Tibial nerve (tissue), 4 donors: ENCODE data around the gene HIPK2. TPM values are rescaled to one million over a fixed set of nuclear protein-coding genes. Genes with fewer than 3 reads are reported as not detected.
A peak's percentile ranks its signal among the peaks of the same experiment; 100 is the strongest.

Source experiments
- DNase-seq, 2 donors: peaks; one replicate each; pipeline ENCODE4 v3.0.0-alpha.2; 2019; ENCODE audit warnings: low spot score in 2 of 2
- H3K27ac ChIP-seq, 4 donors: fragments of 200-600 bp; sonication (generic) in 3 of 4; one replicate each; pipeline ENCODE4 v1.5.1; 2017 to 2019; ENCODE audit warnings: mild to moderate bottlenecking in 1 of 4
- H3K27me3 ChIP-seq, 2 donors: fragments of 200-600 bp; sonication (generic) in 1 of 2; one replicate each; pipeline versions ENCODE4 v1.5.1 to v1.6.0; 2017 to 2019
- H3K36me3 ChIP-seq, 3 donors: fragments of 200-600 bp; sonication (generic); one replicate each; pipeline ENCODE4 v1.5.1; 2018 to 2019
- H3K4me1 ChIP-seq, 4 donors: fragments of 200-600 bp; sonication (generic) in 3 of 4; one replicate each; pipeline ENCODE4 v1.5.1; 2017 to 2019
- H3K4me3 ChIP-seq, 4 donors: fragments of 200-600 bp; sonication (generic) in 3 of 4; one replicate each; pipeline ENCODE4 v1.5.1; 2017 to 2019; ENCODE audit warnings: mild to moderate bottlenecking in 1 of 4, moderate library complexity in 1 of 4
- H3K9me3 ChIP-seq, 4 donors: fragments of 200-600 bp; sonication (generic) in 3 of 4; one replicate each; pipeline ENCODE4 v1.5.1; 2017 to 2019
- EP300 ChIP-seq, 2 donors: sonication (generic); formaldehyde crosslinking; IDR thresholded peaks; one replicate each; pipeline ENCODE4 v1.6.1; 2017; ENCODE audit warnings: antibody characterized with exemption in 2 of 2, mild to moderate bottlenecking in 1 of 2
- POLR2A ChIP-seq, 2 donors: fragments of 450-650 bp; IDR thresholded peaks; one replicate each; pipeline ENCODE4 v1.6.1; 2017; ENCODE audit warnings: antibody characterized with exemption in 2 of 2, mild to moderate bottlenecking in 2 of 2, moderate library complexity in 2 of 2
- WGBS, 2 donors: methylation state at CpG; one replicate each; pipeline ENCODE4 v1.1.5; 2018; 5-methylcytosine and 5-hydroxymethylcytosine counted together
- total RNA-seq, 4 donors: library from RNA; depleted of rRNA; stranded (reverse); fragments of >200 nt; gene quantifications; one replicate each; pipeline ENCODE4 v1.1.0, GENCODE V29; 2016
- TF ChIP-seq, protein P1 (sequence below), 5 experiments: fragments of 200-600 bp in 3 of 5; fragments of 450-650 bp in 2 of 5; sonication (generic) in 3 of 5; IDR thresholded peaks; one replicate each; pipeline ENCODE4 v1.5.1; 2016 to 2019; ENCODE audit warnings: antibody characterized with exemption in 5 of 5, mild to moderate bottlenecking in 3 of 5, moderate library complexity in 2 of 5

The HIPK2 gene
- total RNA-seq, 4 donors from 2014 or later: 24.9 to 41.1 (median 29.7) TPM

DNA sequence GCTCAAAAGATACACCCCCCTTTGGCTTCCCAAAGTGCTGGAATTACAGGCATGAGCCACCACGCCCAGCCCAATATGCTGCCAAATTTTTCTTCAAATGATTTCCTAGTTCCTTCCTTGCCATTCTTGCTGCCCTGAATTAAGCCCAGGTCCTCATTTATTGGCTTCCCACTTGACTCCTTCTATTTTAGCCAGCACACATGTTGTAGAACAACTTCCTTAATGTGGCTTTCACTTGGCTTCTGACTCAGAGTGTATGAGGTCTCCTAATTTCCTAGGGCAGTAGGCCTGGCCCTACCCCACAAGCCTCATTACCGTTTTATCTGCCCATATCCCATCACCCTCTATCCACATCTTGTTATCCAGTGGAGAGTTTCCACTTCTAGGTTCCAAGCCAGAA lies 21.8 kb upstream of the HIPK2 start:
- DNase-seq: peak in 1 of 2 donors; percentile 17
- H3K27me3 ChIP-seq: no peaks in the 10 kb centered on the region
- no peak overlapping the region for H3K27ac ChIP-seq
- no peaks in the 10 kb centered on the region for H3K36me3 ChIP-seq
- TF ChIP-seq POLR2A (IDR thresholded peaks at IDR 0.05) (no peak), EP300 (IDR thresholded peaks at IDR 0.05) (peak in 1 of 2 donors; percentile 52)
- TF ChIP-seq, protein P1, sequence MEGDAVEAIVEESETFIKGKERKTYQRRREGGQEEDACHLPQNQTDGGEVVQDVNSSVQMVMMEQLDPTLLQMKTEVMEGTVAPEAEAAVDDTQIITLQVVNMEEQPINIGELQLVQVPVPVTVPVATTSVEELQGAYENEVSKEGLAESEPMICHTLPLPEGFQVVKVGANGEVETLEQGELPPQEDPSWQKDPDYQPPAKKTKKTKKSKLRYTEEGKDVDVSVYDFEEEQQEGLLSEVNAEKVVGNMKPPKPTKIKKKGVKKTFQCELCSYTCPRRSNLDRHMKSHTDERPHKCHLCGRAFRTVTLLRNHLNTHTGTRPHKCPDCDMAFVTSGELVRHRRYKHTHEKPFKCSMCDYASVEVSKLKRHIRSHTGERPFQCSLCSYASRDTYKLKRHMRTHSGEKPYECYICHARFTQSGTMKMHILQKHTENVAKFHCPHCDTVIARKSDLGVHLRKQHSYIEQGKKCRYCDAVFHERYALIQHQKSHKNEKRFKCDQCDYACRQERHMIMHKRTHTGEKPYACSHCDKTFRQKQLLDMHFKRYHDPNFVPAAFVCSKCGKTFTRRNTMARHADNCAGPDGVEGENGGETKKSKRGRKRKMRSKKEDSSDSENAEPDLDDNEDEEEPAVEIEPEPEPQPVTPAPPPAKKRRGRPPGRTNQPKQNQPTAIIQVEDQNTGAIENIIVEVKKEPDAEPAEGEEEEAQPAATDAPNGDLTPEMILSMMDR (IDR thresholded peaks at IDR 0.05): no peak
- peaks cover 0 to 7% (median 0%) of the 10 kb centered on the region in 4 donors for H3K4me1 ChIP-seq
- H3K4me3 ChIP-seq: no peak overlapping the region
- WGBS, 2 donors: 53 to 61% methylated on average over 2 of the region's 2 CpGs
- no peaks in the 10 kb centered on the region for H3K9me3 ChIP-seq

DNA sequence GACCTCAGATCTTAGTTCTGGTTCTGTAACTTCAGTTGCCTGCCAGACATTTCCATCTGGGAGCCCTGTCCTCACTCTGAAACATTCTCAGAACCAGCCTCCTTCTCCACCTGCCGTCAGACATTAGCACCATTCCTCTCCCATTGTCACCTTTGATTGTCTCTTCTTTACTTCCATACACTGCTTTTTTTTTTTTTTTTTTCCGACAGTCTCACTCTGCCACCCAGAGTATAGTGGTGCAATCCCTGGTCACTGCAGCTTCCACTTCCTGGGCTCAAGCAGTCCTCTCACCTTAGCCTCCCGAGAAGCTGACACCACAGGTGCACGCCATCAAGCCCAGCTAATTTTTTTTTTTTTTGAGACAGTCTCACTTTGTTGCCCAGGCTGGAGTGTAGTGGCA lies 21.1 kb upstream of the HIPK2 start:
- Histone ChIP-seq H3K36me3 (no peaks in the 10 kb centered on the region), H3K9me3 (no peaks in the 10 kb centered on the region), H3K27me3 (no peaks in the 10 kb centered on the region), H3K4me3 (no peak overlapping the region), H3K27ac (no peak overlapping the region), H3K4me1 (peaks cover 0 to 7% (median 0%) of the 10 kb centered on the region in 4 donors)
- TF ChIP-seq POLR2A (IDR thresholded peaks at IDR 0.05): no peak
- TF ChIP-seq, protein P1 (IDR thresholded peaks at IDR 0.05): no peak
- no peak for TF ChIP-seq EP300 (IDR thresholded peaks at IDR 0.05)
- WGBS, 2 donors: 89% methylated on average over 4 of the region's 4 CpGs
- no peak for DNase-seq

DNA sequence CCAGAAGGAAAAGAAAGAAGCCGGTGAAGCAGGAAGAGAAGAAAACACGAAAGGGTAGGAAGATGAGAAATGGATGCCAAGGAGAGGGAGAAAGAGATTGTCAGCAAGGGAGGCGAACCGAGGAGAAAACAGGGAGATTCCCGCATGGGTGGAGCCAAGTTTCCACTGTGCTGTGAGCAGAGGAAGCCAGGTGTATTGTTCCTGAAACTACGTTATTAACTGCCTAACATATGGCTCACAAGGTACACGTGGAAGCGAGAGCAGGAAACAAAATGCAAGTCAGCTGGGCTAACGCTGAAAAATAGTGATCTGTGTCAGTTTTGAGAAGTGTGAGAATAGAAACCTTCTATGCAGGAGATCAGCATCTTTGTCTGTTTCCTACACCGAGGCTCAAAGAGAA lies 20.4 kb upstream of the HIPK2 start:
- no peaks in the 10 kb centered on the region for H3K9me3 ChIP-seq
- 37 to 40% methylated on average over 10 of the region's 10 CpGs for WGBS, 2 donors
- no peaks in the 10 kb centered on the region for H3K27me3 ChIP-seq
- DNase-seq: no peak
- TF ChIP-seq POLR2A (IDR thresholded peaks at IDR 0.05) (no peak), EP300 (IDR thresholded peaks at IDR 0.05) (no peak)
- TF ChIP-seq, protein P1 (IDR thresholded peaks at IDR 0.05): no peak
- peaks cover 0 to 7% (median 0%) of the 10 kb centered on the region in 4 donors for H3K4me1 ChIP-seq
- no peaks in the 10 kb centered on the region for H3K36me3 ChIP-seq
- H3K27ac ChIP-seq: no peak overlapping the region
- H3K4me3 ChIP-seq: no peak overlapping the region

GRCh38 chr7:139797607-139798006 lies 19.8 kb upstream of the HIPK2 start:
- WGBS, 2 donors: 48 to 56% methylated on average over 2 of the region's 2 CpGs

DNA sequence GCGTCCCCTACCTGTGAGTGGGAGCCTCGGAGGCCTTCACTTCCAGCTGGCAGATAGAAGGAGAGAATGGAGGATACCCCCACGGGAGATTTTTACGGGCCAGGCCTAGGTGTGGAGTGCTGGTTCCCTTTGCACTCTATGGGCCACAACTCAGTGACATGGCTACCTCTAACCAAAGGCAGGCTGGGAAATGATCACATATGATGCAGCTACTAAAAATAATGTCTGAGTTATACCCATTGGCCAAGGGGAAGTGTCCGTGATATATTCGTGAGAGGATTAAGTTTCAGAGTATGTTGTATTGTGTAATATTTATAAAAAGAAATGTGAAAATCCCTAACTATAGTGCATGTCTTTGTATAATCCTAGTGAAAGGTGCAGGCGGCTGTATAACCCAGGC lies 13.5 kb upstream of the HIPK2 start:
- no peak overlapping the region for H3K4me3 ChIP-seq
- H3K4me1 ChIP-seq: no peaks in the 10 kb centered on the region
- 90% methylated on average over 7 of the region's 7 CpGs for WGBS, 2 donors
- no peak for TF ChIP-seq POLR2A (IDR thresholded peaks at IDR 0.05)
- TF ChIP-seq, protein P1 (IDR thresholded peaks at IDR 0.05): no peak
- TF ChIP-seq EP300 (IDR thresholded peaks at IDR 0.05): no peak
- DNase-seq: no peak
- no peak overlapping the region for H3K27ac ChIP-seq
- H3K9me3 ChIP-seq: no peaks in the 10 kb centered on the region
- H3K27me3 ChIP-seq: no peaks in the 10 kb centered on the region
- no peaks in the 10 kb centered on the region for H3K36me3 ChIP-seq

More at GRCh38 chr7:139797607-139798006, 19.8 kb upstream of the HIPK2 start:
- no peak for DNase-seq
- H3K36me3 ChIP-seq: no peaks in the 10 kb centered on the region
- H3K4me3 ChIP-seq: no peak overlapping the region
- no peak overlapping the region for H3K27ac ChIP-seq
- H3K9me3 ChIP-seq: no peaks in the 10 kb centered on the region
- TF ChIP-seq, protein P1 (IDR thresholded peaks at IDR 0.05): no peak
- no peak for TF ChIP-seq EP300 (IDR thresholded peaks at IDR 0.05)
- TF ChIP-seq POLR2A (IDR thresholded peaks at IDR 0.05): no peak
- H3K27me3 ChIP-seq: no peaks in the 10 kb centered on the region
- H3K4me1 ChIP-seq: peaks cover 0 to 7% (median 0%) of the 10 kb centered on the region in 4 donors
